ENCODE results near the gene SLC37A1.

SLC37A1 gene

DNA sequence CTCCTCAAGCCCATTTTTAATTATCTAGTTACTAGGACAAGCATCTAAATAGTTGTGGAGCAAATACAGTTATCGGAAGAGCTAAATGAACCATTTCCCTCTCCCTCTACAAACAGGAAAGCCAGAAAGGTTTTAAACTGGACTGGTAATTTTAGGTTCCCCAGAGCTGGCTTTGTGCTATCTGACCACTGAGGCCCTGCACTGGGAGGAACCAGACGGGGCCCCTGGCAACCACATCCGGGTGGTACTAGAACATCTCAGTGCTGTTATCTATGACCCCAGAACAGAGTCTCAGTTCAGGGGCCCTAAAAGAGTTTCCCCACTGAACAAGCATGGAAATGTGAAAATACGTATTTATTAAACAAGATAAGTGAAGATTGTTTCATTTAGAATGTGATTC is 9.9 kb upstream of the SLC37A1 start:
- in situ Hi-C loops (cut with MboI; ENCODE audit: low sequenced_read_pairs), result no loop called here

GRCh38 chr21:42505090-42505726 is 8.4 kb upstream of the SLC37A1 start:
- in situ Hi-C loops (cut with MboI; ENCODE audit: low sequenced_read_pairs), result no loop called here

- in situ Hi-C loops (cut with MboI; ENCODE audit: low sequenced_read_pairs), result no loop called here
Observed at GRCh38 chr21:42507418-42507817, 6.2 kb upstream of the SLC37A1 start.

- in situ Hi-C loops (cut with MboI; ENCODE audit: low sequenced_read_pairs), result no loop called here
Observed at GRCh38 chr21:42508371-42508770, 5.3 kb upstream of the SLC37A1 start.

- in situ Hi-C loops (cut with MboI; ENCODE audit: low sequenced_read_pairs), result no loop called here
Observed at GRCh38 chr21:42509244-42509643, 4.4 kb upstream of the SLC37A1 start.

DNA sequence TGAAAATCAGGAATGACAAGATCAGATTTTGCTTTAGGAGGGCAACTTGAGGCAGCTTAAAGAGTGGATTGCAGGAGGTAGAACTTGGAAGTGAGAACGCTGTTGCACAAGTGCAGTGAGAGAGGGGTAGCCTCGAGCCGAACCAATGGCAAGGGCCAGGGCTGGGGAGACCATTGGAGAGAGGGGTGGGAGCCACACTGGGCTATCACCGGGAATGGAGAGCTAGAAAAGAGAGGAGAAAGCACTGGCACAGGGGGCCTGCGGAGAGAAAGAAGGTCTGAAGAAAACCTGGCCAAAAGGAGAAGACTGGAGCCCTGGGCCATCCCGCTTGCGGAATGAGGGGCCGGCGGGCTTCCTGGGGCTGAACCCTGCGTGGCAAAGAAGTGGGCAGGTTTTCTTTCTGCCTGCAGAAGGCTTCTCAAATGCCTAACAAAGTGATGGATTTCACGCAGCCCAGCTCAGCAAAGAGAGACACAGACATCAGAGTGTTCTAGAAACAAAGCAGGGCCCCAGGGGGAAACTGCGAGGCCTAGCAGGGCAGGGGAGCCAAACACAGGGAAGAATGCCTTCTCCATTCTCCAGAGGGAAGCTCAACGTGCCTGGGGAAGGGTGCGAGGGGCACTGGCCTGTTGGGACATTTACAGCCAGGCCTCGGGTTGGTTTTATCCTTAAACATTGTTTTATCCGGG is 1.2 kb upstream of the SLC37A1 start:
- in situ Hi-C loops (cut with MboI; ENCODE audit: low sequenced_read_pairs), result no loop called here

GRCh38 chr21:42513985-42514882 is 582 bp downstream of the SLC37A1 start:
- in situ Hi-C loops (cut with MboI; ENCODE audit: low sequenced_read_pairs), result no loop called here

DNA sequence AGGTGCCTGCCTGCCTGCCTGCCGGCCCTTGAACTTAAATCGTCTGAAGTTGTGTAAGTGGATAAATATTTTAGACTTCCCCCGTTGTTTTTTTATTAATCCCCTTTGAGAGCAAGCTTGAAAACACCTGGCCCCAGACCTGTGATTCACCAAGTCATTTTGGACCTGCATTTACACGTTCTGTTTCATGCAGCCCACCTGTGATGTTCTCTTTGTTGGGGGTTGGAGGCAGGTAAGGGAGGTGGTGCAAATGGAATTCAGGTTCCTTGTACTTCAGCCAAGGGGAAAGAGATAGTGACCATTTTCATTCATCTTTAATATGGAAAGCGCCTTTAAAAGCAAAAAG is 1.2 kb downstream of the SLC37A1 start:
- in situ Hi-C loops (cut with MboI; ENCODE audit: low sequenced_read_pairs), result no loop called here

GRCh38 chr21:42515708-42516502 is 2.3 kb downstream of the SLC37A1 start:
- in situ Hi-C loops (cut with MboI; ENCODE audit: low sequenced_read_pairs), result no loop called here

DNA sequence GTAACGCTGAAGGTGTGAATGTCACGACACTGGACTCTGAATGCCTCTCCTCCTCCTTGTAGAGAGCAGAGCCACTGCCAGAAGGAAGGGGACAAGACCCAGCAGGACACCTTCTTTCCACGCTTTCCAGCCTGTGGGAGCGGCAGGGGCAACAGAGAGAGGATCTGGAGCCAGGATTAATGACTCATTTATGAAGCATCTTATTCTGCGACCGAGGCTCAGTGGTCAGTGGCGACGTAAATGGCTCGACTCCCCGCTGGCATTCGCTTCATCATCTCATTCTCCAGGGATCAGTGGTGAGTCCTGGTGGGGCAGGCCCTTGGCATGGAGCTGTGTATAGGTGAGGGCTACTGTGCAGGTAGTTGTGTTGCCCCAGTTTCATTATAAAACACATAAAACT is 4.6 kb downstream of the SLC37A1 start:
- in situ Hi-C loops (cut with MboI; ENCODE audit: low sequenced_read_pairs), result no loop called here

DNA sequence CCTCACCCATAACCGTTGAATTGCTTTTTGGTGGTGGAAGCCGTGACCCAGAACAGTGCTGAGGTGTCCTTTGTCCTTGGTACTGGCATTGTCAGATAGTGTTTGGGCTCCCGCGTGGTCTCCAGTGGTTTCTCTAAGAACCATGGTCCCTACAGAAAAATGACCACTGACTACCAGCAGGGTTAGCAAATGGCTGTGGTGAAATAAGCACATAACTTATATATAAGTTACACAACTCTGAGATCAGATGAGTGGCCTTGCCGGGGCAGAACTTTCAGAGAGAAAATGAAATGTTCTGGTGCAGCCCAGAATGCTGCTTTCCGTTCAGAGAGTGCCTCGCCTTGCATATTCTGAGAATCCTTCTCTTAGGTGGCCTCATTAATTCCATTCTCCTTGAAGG is 5.0 kb downstream of the SLC37A1 start:
- in situ Hi-C loops (cut with MboI; ENCODE audit: low sequenced_read_pairs), result no loop called here

GRCh38 chr21:42520628-42521253 is 7.1 kb downstream of the SLC37A1 start:
- in situ Hi-C loops (cut with MboI; ENCODE audit: low sequenced_read_pairs), result no loop called here

DNA sequence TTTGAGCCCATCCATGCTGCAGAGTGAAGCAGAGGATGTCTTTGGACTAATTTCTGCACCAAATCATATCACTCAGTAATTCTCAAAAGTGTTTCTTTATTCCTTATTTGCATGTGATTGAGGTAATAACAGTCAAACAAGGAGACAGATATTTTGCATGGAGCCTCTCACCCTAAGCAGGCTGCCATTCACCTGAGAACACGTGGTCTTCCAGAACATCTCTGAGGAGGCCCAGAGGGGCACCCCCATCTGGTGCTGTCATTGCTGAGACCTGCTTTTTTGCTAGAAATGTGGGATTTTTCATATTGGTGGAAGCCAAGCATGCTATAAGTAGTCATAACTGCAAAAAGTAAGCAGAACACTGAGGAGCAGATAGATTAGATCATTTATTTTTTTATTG is 7.7 kb downstream of the SLC37A1 start:
- in situ Hi-C loops (cut with MboI; ENCODE audit: low sequenced_read_pairs), result no loop called here

GRCh38 chr21:42521805-42522204 is 8.2 kb downstream of the SLC37A1 start:
- in situ Hi-C loops (cut with MboI; ENCODE audit: low sequenced_read_pairs), result no loop called here

GRCh38 chr21:42522271-42522670 is 8.6 kb downstream of the SLC37A1 start:
- in situ Hi-C loops (cut with MboI; ENCODE audit: low sequenced_read_pairs), result no loop called here

DNA sequence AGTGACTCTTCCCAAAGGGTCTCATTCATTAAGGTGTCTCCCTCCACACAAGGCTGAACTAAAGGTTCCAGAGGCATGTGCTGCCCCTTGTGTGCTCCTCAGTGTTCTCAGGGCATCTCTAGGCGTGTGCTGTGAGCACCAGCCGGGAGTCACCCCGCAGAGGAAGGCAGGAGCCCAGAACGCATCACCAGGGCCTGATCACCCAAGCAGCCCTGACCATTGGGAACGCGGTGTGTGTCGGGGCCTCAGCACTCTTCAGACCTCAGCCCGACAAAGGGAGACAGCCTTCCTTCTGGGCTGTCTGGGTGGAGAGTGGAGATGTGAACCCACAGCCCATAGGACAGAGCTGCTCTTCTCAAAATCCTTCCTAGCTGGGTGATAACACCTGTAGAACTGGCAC is 9.1 kb downstream of the SLC37A1 start:
- in situ Hi-C loops (cut with MboI; ENCODE audit: low sequenced_read_pairs), result no loop called here

DNA sequence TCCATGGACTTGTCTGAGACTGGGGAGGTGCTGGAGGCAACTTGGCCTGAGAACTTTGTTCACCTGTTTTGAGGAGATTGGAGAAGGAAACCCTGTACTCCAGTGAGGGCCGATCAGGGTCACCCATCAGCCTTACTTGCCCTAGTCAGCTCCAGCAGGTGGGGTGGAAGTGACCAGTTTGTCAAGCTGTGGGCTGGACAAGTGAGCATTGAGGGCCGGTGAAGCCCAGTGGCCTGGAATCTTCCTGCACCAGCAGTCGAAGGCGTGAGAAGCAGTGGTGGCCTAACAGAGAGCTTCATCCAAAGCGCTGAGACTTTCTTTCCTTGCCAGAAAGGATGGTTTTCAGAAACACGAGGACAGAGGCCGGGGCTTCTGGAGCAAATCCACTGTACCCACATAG is 9.6 kb downstream of the SLC37A1 start:
- in situ Hi-C loops (cut with MboI; ENCODE audit: low sequenced_read_pairs), result no loop called here

- in situ Hi-C loops (cut with MboI; ENCODE audit: low sequenced_read_pairs), result no loop called here
Observed at GRCh38 chr21:42523941-42524340, 10.3 kb downstream of the SLC37A1 start.

GRCh38 chr21:42524341-42525028 is 10.8 kb downstream of the SLC37A1 start:
- in situ Hi-C loops (cut with MboI; ENCODE audit: low sequenced_read_pairs), result no loop called here

- in situ Hi-C loops (cut with MboI; ENCODE audit: low sequenced_read_pairs), result no loop called here
Observed at GRCh38 chr21:42525029-42525581, 11.5 kb downstream of the SLC37A1 start.
